ENCODE results near the gene CRYL1. TPM values are rescaled to one million over a fixed set of nuclear protein-coding genes. Genes with fewer than 3 reads are reported as not detected.

Gene CRYL1
- total and polyA plus RNA-seq, 2 of the 8 experiments (the other 6 are each of a cell fraction or from before 2014, with no cell fraction given), result 1.9 to 6.4 TPM

GRCh38 chr13:20369886-20370361, 155.7 kb downstream of the CRYL1 start:
- H2BK20ac ChIP-seq (ENCODE audit: low read length), result no peak overlapping the region
- POLR2A ChIA-PET (ENCODE audit: partially characterized antibody), result no interaction called here
- peaks cover 0 to 3% (median 0%) of the 10 kb centered on the region in 4 experiments; a peak in 2 of 7 replicates for H3K4me1 ChIP-seq (replicated peaks in 1 of 4; ENCODE audit: control insufficient read depth in 3 of 4, insufficient read depth in 4 of 4, low read length in 3 of 4)
- DNase-seq (ENCODE audit: low read depth in 1 of 2, low spot score in 2 of 2), result no peak
- no peak for FAIRE-seq
- no peak overlapping the region for H3K18ac ChIP-seq (ENCODE audit: extremely low read depth, low read length)
- H2AFZ ChIP-seq (ENCODE audit: low read length), result no peak overlapping the region
- no peak overlapping the region for H2BK120ac ChIP-seq (replicated peaks; ENCODE audit: low read depth, low read length)
- no peak overlapping the region for H3K4me2 ChIP-seq (ENCODE audit: insufficient read depth in 1 of 2, low read depth in 2 of 2, low read length in 2 of 2)
- H3K9ac ChIP-seq (replicated peaks in 1 of 4; ENCODE audit: extremely low read depth in 1 of 4, low read depth in 3 of 4, low read length in 3 of 4), result no peak overlapping the region
- H3K79me1 ChIP-seq (ENCODE audit: low read depth, low read length), result no peaks in the 10 kb centered on the region
- no peak overlapping the region for H2BK15ac ChIP-seq (ENCODE audit: low read length)
- no peak overlapping the region for H4K91ac ChIP-seq (replicated peaks; ENCODE audit: insufficient read length, low read length)
- H4K5ac ChIP-seq (ENCODE audit: insufficient read length, low read depth, low read length), result no peak overlapping the region
- H3K4ac ChIP-seq (replicated peaks; ENCODE audit: insufficient read length, low read depth, low read length), result no peak overlapping the region
- CTCF ChIA-PET (ENCODE audit: partially characterized antibody), result interaction anchor here (1.1 to 1.3 kb wide), 3 partner anchors 9 to 118 kb away, joined by 3 read pairs; no protein-coding TSS in a partner anchor
- H3K14ac ChIP-seq (ENCODE audit: insufficient read length), result no peak overlapping the region
- peaks cover 3 to 7% (median 5%) of the 10 kb centered on the region in 4 experiments; a peak in 4 of 7 replicates for H3K27me3 ChIP-seq (replicated peaks in 1 of 4; ENCODE audit: control insufficient read depth in 3 of 4, extremely low read depth in 1 of 4, insufficient read depth in 3 of 4, low read length in 3 of 4)
- 89% methylated on average over 8 of the region's 8 CpGs; no CpG with 5 or more reads in 1 of the 2 experiments for WGBS, 2 experiments (ENCODE audit: extremely low coverage in 1 of 2, insufficient coverage in 1 of 2, insufficient read length in 1 of 2, insufficient replicate concordance in 2 of 2, low coverage in 1 of 2, low lambda C conversion rate in 2 of 2, missing lambda C conversion rate in 1 of 2)
- H4K20me1 ChIP-seq (replicated peaks in 1 of 2; ENCODE audit: control insufficient read depth in 1 of 2, insufficient read depth in 2 of 2, low read length in 2 of 2), result no peaks in the 10 kb centered on the region
- no peaks in the 10 kb centered on the region for H3K9me3 ChIP-seq (ENCODE audit: insufficient read depth in 2 of 2, low read depth in 1 of 2, low read length in 1 of 2)
- no peak overlapping the region for H4K8ac ChIP-seq (ENCODE audit: extremely low read depth, insufficient read depth, low read length)
- H3K36me3 ChIP-seq (ENCODE audit: control insufficient read depth in 2 of 4, insufficient read depth in 4 of 4, low read length in 3 of 4), result no peaks in the 10 kb centered on the region
- H2BK12ac ChIP-seq (ENCODE audit: low read depth, low read length), result no peak overlapping the region
- no peak overlapping the region for H2AK5ac ChIP-seq (ENCODE audit: low read depth, low read length)
- H3K23ac ChIP-seq (ENCODE audit: insufficient read length), result no peak overlapping the region
- H3K56ac ChIP-seq (replicated peaks; ENCODE audit: insufficient read length, low read depth, low read length), result no peak overlapping the region
- H3K4me3 ChIP-seq (ENCODE audit: extremely low read depth in 1 of 4, insufficient read depth in 2 of 4, low read depth in 3 of 4, low read length in 4 of 4), result no peak overlapping the region
- no peaks in the 10 kb centered on the region for H3K23me2 ChIP-seq (ENCODE audit: low read depth, low read length)
- no peak overlapping the region for H3K27ac ChIP-seq (ENCODE audit: low read depth, low read length)
- H2BK5ac ChIP-seq (ENCODE audit: low read depth, low read length), result no peak overlapping the region
- H3K79me2 ChIP-seq (ENCODE audit: control insufficient read depth in 1 of 2, insufficient read depth in 2 of 2, low read length in 2 of 2), result no peaks in the 10 kb centered on the region
- TF ChIP-seq RNF2 (IDR thresholded peaks at IDR 0.05; ENCODE audit: borderline replicate concordance, low read depth, low read length, missing control alignments, poor library complexity, severe bottlenecking) (no peak), BRCA1 (IDR thresholded peaks at IDR 0.05; ENCODE audit: low read depth, low read length) (no peak), SP2 (IDR thresholded peaks at IDR 0.05; ENCODE audit: low read length) (no peak), JUND (IDR thresholded peaks at IDR 0.05; ENCODE audit: low read length) (no peak), HDAC6 (IDR thresholded peaks at IDR 0.05; ENCODE audit: low read depth, low read length) (no peak), MAX (IDR thresholded peaks at IDR 0.05) (no peak), POU5F1 (IDR thresholded peaks at IDR 0.05; ENCODE audit: low read depth, low read length) (no peak), KDM4A (IDR thresholded peaks at IDR 0.05; ENCODE audit: low read depth, low read length, severe bottlenecking) (no peak), CEBPB (IDR thresholded peaks at IDR 0.05; ENCODE audit: low read depth, low read length) (no peak), CBX8 (IDR thresholded peaks at IDR 0.05; ENCODE audit: borderline replicate concordance, low read depth, low read length) (no peak), SAP30 (IDR thresholded peaks at IDR 0.05; ENCODE audit: insufficient read depth, insufficient replicate concordance, low read length) (no peak), YY1 (IDR thresholded peaks at IDR 0.05; ENCODE audit: low read depth, low read length) (no peak), EGR1 (IDR thresholded peaks at IDR 0.05; ENCODE audit: borderline replicate concordance, low read depth, low read length) (no peak), POLR2AphosphoS5 (IDR thresholded peaks at IDR 0.05; ENCODE audit: low read depth, low read length) (no peak), CHD2 (IDR thresholded peaks at IDR 0.05; ENCODE audit: low read length) (no peak)
